Measurements from ENCODE around the gene FAM90A26.
"Not testable (repeated sequence)": the region's sequence is repeated elsewhere in the genome, so short reads cannot be mapped to it uniquely, and the experiment has no call there.

The FAM90A26 gene

GRCh38 chr4:9158392-9158791, 11.8 kb upstream of the FAM90A26 start:
- peak in 3 of 56 donors; percentile 1 to 32 (median 11) for DNase-seq

- DNase-seq, result not testable (repeated sequence)
Observed at GRCh38 chr4:9160046-9160445, 10.2 kb upstream of the FAM90A26 start.

- peak in 2 of 56 donors; percentile 0 to 20 for DNase-seq
Observed at GRCh38 chr4:9165990-9166389, 4.2 kb upstream of the FAM90A26 start.

GRCh38 chr4:9210357-9210756, 40.1 kb downstream of the FAM90A26 start, which contains the start of gene USP17L10:
Gene USP17L10 (plus strand): TSS chr4:9210657. CDS start chr4:9210657, 0 bp downstream.
- not testable (repeated sequence) for DNase-seq

GRCh38 chr4:9214701-9215100, 44.5 kb downstream of the FAM90A26 start:
- DNase-seq, result not testable (repeated sequence)

- not testable (repeated sequence) for DNase-seq
Observed at GRCh38 chr4:9215105-9215504, 44.9 kb downstream of the FAM90A26 start, which contains the start of gene USP17L11. Gene USP17L11 (plus strand): TSS chr4:9215405. CDS start chr4:9215405, 0 bp downstream.

- not testable (repeated sequence) for DNase-seq
Observed at GRCh38 chr4:9219852-9220251, 49.6 kb downstream of the FAM90A26 start, which contains the start of gene USP17L12. Gene USP17L12 (plus strand): TSS chr4:9220152. CDS start chr4:9220152, 0 bp downstream.

GRCh38 chr4:9224596-9224995, 54.4 kb downstream of the FAM90A26 start, which contains the start of gene USP17L13:
Gene USP17L13 (plus strand): TSS chr4:9224896. CDS start chr4:9224896, 0 bp downstream.
- not testable (repeated sequence) for DNase-seq

All from amygdala (tissue), 56 donors.